Activated T-cell treated with anti-CD3 and anti-CD28 coated beads for 24 hours (primary cell): Measurements from ENCODE around the gene DIO3.

Experiments
- DNase-seq: peaks from one replicate; pipeline ENCODE4 v3.0.0-alpha.2; 2020; ENCODE audit warnings: low read depth

The DIO3 gene

DNA sequence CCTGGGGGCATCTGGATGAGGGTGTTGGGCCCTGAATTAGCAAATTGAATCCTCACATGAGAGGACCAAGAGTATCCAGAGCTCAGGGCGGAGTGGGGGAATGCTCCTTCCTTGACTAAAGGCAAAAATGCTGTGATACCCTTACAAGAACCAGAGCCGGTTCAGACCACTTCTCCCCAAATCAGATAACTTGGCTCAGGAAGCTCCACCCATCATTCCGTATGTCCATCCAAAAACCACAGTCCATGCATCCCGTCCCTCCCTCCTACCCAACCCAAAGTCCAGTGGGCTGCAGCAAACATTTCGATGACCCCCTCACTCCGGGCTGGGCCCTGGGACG lies 22.4 kb downstream of the DIO3 start:
- DNase-seq: no peak

- no peak for DNase-seq
Observed at GRCh38 chr14:101584055-101584859, 23.0 kb downstream of the DIO3 start.

DNA sequence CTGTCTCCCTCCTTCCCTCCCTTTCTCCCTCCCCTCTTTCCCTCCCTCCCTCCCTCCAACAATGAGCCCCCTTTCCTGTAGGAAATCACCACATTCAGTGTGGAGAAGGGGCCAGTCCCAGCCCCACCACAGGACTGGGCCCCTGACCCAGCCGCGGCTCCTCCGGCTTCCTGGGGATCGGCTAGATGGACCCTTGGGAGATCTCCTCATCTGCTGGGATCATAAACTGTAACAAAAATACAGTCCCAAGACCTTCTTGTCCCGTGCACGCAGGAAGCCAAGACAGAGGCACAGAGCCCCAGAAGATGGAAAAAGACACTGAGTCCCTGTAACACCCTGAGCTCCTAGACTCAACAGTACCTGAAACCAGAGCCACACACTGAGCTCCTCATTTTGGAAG lies 23.9 kb downstream of the DIO3 start:
- DNase-seq: no peak

DNA sequence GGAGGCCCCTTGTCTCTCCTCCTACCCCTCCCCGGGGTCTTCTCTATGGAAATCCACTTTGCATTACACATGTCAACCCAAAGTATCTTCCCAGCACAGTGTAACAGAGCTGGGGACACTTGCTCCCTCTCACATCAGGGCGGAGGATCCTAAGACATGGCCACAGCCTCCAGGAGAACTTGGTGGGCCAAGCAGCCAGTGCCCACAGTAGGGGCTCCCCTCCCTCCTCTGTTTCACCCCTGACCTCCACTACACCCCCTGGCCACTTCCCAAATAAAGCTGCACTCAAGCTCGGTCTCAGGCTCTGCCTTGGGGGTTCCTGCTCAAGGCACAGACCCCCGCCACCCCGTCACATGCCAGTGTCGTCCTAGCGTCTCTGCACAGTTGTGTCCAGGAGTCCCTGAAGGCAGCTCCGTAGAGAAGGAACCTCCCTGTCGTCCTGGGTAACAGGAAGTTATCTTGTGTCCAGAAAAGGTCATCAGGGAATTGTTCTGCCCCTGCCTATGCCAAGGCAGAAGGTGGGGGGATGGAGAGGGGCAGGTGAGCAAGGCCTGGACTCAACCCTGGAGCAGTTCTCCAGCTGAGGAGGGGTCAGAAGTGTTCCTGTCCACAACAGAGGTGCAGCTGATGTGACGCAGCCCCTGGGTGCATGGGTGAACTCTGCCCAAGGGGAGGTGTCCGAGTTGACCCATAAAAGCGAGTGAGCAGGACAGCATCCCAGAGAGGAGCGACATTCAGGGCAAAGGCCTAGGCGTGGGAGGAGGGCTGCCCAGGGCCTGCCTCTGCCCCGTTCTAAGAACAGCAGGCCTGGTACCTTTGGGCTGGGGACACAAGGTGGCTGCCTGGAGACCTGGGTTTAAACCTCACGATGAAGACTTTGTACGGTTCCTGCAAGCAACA lies 25.5 kb downstream of the DIO3 start:
- DNase-seq: no peak

DNA sequence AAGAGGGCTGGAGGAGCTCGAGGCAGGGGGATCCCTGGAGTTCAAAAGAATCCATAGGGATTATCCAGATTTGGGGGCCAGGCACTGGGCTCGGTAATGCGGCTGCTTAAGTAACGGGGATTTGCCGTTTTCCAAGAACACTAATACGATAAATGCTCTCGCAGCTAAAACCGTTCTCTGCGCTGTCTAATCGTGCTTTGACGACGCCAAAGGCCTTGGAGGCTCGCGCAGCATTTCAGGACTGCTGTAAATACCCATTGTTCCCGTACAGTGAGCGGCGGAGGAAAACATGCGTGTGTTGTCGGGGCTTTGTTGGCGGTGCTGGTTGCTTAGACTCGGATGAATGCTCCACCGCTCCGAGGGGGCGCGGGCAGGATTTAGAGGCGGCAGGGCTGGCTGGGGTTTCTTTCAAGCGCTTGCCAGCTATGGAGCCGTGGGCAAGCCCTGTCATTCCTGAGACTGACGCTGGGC lies 26.2 kb downstream of the DIO3 start:
- DNase-seq: no peak

GRCh38 chr14:101588286-101588975 lies 27.1 kb downstream of the DIO3 start:
- DNase-seq: no peak

GRCh38 chr14:101588990-101589389 lies 27.7 kb downstream of the DIO3 start:
- DNase-seq: no peak

GRCh38 chr14:101589486-101590015 lies 28.3 kb downstream of the DIO3 start:
- no peak for DNase-seq

DNA sequence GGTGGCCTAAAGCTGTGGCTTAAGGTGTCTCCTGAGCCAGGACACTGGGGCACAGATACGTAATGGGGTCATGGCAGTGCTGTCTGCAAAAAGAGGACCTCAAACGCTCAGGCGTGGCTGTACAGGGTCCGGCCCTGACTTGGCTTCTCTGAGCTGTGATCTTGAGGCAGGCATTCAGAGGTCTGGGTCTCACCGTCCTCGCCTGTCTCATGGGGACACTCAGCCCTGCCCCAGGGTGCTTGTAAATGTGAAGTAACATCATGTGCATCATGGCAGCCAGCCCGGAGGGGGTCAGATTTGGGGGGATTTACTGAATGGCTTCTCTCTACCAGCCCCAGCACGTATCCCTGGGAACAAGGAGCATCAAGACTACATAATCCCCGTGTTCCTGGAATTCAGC lies 28.8 kb downstream of the DIO3 start:
- DNase-seq: no peak

- no peak for DNase-seq
Observed at GRCh38 chr14:101590616-101591015, 29.3 kb downstream of the DIO3 start.

GRCh38 chr14:101591121-101591520 lies 29.8 kb downstream of the DIO3 start:
- no peak for DNase-seq

GRCh38 chr14:101591582-101591981 lies 30.3 kb downstream of the DIO3 start:
- no peak for DNase-seq

GRCh38 chr14:101593411-101594238 lies 32.3 kb downstream of the DIO3 start:
- DNase-seq: no peak

DNA sequence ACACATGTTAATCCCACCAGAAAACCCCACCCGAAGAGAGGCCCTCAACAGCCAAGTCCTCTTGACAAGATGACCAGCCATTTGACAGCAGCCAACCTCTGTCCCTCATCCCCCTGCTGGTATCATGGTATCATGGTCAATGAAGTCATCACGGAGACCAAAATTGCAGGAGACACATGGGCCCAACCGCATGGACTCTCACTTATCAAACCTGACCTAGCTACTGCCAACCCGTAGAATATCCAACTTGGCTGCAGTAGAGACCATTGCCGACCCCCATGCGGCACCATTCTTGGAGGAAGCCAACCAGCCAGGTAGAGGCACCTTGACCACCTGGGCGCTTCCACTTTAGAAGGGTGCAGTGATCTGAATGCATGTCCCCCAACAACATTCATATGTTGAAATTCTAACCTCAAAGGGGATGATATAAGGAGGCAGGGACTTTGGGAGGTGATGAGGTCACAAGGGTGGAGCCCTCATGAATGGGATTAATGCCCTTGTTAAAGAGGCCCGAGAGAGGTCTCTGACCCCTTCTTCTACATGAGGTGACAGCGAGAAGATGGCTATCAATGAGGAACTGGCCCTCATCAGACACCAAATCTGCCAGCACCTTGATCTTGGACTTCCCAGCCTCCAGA lies 33.3 kb downstream of the DIO3 start:
- no peak for DNase-seq

GRCh38 chr14:101595349-101595748 lies 34.1 kb downstream of the DIO3 start:
- DNase-seq: no peak

- peak; percentile 30 for DNase-seq
Observed at GRCh38 chr14:101595887-101596721, 34.8 kb downstream of the DIO3 start.

DNA sequence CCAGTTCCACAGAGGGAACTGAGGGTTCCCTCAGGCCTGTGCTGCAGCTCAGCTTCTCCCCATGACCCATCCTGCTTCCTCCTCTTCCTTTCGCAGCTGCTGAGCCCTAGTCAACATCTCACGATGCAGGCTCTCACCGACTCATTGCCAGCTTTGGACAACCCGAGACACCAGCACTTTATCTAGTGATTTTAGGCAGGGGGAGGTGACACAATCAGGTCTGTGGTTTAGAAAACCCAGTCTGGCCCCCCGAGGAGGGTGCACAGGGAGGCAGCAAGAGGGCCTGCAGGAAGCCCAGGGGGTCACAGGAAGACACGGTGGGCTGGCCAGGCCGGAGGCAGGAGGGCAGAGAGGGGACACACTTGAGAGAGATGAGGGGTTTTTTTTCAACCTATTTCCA lies 35.4 kb downstream of the DIO3 start:
- DNase-seq: no peak

GRCh38 chr14:101598159-101598558 lies 36.9 kb downstream of the DIO3 start:
- DNase-seq: no peak

DNA sequence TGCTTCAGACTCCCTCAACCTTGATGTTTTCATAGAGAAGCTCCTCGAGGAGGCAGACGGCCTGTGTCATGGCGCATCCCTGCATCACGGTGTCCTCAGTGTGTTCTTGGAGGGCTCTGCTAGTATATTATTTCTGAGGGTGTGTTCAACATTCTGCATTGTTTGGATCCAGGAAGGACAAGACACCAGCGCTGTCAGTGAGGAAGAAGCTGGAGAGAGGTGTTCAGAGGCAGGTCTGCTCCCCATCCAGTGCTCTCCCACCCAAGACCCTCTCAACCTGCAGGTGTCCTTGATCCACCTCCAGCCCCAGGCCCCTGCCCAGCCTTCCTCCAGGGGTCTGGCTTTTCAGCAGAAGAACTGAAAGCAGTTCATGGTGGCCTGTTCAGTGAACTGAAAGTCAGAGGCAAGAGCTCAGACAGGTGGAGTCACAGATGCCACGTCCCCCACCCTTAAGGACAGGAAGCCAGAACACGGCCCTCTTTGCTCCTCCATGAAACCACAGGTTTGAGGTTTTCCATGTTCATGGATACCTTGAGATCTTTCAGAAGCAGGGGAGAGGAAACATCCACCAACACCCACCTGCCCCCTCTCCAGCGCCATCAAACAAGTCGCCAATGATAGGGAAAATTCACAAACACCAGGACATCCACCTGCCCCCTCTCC lies 37.4 kb downstream of the DIO3 start:
- no peak for DNase-seq
